Thyroid gland (tissue), 4 donors: ENCODE results near the gene INF2.

Experiments used
- CTCF ChIP-seq, 6 experiments: fragments of 200-600 bp in 3 of 6; fragments of 450-650 bp in 3 of 6; sonication (generic) in 3 of 6; IDR thresholded peaks; one replicate each; pipeline ENCODE4 v1.5.1; 2016 to 2019; ENCODE audit warnings: antibody characterized with exemption in 6 of 6, mild to moderate bottlenecking in 2 of 6, inconsistent platforms in 1 of 6, moderate library complexity in 1 of 6
- POLR2A ChIP-seq, 2 donors: fragments of 450-650 bp; IDR thresholded peaks; one replicate each; pipeline ENCODE4 v1.6.1; 2017; ENCODE audit warnings: antibody characterized with exemption in 2 of 2, mild to moderate bottlenecking in 2 of 2, moderate library complexity in 1 of 2

GRCh38 chr14:104687601-104688504, 1.6 kb upstream of the INF2 start:
- no peak for TF ChIP-seq CTCF (IDR thresholded peaks at IDR 0.05)
- TF ChIP-seq POLR2A (IDR thresholded peaks at IDR 0.05), result peak in 1 of 2 donors; percentile 73
